GM18907 (cell line): ENCODE data around the gene PTPRK.

Experiments
- ATAC-seq: cut with Tn5 transposase; IDR thresholded peaks from one replicate; pipeline ENCODE4 v1.9.1; 2021; ENCODE audit warnings: mild to moderate bottlenecking, moderate library complexity; ENCODE audit not compliant: unreplicated experiment

Gene PTPRK

DNA sequence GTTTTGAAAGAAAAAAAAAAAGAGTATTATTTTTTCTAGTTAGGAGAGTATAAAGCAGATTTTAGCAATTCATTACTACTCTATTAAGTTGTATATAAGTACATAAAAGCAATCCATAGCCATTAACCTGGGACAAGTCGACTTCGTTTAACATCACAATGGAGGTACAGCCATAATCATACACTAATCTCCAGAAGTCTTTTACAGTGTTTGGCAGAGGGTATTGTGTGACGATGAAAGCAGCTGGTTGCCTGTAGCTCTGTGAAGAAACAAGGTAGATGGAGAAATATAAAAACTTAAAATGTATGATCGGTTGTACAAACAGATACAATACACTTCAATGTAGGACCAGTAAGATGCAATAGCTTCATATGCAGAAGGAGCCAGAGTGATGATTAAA, 543.6 kb downstream of the PTPRK start:
- ATAC-seq, result no peak

DNA sequence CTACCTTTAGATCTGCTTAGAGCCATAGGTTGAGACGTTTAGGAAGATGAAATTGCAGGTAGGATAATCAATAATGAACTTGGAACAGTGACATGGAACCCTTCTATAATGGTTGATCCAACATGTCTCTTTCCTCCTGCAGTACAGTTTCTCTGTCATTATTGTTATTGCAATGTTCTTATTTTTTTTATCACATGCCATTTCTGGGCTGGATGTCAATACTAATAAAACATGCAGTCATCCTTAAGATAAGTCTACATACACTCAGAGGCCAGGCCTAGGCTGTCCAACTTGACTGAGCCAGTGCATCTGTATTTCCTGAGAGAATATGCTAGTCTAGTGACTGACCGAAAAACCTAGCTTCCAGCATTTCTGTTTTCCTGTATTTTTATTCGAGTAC, 544.3 kb downstream of the PTPRK start:
- ATAC-seq, result no peak

DNA sequence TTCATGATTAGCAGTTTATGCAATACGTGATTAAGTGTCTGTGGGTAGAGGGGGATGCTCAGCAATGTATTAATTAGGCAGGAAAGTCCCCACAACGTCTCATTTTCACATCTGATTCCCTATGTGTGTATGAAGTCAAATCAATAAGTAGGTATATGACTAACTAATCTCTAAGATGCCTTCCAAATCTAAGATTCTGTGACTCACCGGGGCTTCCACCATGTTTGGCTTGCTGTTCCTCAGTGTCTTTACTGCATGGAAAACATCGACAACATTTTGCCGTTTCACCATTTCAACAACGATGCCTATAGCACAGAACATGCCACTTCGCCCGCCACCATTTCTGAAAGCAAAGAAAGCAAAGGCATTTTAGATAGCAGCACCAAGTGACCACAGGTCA, 547.6 kb downstream of the PTPRK start:
- no peak for ATAC-seq

DNA sequence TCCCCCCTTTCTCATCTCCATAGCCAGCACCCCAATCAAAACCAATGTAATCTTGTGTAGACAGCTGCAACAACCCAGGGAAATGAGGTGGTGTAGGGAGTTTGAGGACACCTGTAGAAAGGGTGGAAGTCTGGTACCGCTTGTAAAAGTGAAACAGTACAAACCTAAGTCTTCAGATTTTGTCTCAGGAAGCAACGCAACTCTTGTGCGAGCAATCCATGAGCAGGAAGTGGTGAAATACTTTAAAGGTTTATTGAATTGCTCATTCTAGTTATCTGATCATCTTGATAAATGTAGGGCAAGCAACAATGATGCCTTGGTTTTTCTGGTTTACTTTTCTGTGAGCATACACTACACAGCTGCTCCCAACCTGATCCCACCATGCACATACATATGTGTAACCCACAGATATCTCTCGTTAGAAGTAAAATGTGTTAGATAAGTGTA, 548.4 kb downstream of the PTPRK start:
- ATAC-seq, result no peak

DNA sequence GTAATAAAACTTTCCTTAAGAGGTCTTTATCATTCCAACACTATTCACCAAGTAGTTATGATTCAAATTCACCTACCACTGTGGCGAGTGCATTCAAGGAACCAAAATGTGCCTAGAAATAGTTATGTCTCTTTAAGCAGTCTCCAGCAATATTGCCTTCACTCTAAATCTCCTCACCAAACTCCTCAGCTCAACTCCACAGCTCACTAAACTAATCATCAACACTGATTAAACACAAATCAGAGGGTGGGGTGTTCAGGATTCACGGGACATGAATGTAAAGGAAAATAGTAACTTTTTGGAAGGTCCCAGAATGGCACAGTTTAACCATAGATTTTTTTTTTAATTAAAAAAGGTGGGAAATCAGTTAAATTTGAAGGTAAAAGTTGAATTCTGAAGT, 549.0 kb downstream of the PTPRK start:
- ATAC-seq, result no peak

DNA sequence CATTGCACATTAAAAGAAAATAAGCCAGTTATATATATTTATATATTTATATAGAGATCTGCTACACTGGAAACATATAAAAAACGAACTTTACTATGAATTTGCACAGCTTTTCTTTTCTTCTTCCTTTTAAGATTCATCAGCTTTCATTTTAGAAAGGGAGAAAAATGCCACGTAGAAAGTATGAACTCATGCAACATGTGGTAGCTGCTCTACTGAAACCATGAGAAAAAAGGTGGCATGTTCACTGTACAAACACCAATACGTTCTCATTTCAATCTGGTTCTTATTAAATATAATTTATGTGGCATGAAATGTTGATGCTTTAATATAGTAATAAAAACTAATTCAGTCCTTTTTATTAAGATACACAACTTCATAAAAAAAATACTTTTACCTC, 550.7 kb downstream of the PTPRK start:
- no peak for ATAC-seq

DNA sequence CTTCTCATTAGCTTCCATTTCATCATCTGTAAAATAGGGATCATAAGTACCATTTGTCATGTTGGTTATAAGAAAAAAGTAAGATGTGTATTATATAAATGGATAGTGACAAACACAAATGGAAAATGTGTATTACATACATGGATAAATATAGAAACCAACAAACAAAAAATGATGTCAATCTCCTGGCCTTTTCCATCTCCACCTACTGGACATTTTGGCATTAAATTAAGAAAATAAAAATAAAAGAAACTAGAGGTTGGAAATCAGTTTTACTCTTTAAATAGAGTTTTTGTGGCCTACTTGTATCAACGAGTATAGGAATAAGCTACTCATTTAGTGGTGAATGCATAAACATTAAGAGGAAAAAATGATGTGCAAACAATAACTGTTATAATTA, 552.0 kb downstream of the PTPRK start:
- ATAC-seq, result no peak

DNA sequence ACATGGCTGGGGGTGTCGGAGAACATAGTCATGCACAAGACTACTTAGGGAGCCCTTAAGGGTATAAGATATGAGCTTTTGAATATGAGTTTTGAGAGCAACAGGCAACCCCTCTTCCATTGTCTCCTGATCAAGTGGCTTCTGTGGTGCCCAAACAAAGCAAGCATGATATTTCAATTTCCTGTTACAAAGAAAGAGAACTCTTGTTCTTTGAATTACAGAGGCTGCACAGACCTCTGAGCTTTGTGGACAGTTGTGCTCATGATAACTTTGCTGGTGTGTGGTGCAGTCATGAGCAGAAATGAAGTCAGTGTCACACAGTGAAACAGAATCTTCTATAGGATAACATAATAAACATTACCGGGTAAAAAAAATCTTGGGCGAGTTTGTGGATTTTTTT, 552.7 kb downstream of the PTPRK start:
- no peak for ATAC-seq

DNA sequence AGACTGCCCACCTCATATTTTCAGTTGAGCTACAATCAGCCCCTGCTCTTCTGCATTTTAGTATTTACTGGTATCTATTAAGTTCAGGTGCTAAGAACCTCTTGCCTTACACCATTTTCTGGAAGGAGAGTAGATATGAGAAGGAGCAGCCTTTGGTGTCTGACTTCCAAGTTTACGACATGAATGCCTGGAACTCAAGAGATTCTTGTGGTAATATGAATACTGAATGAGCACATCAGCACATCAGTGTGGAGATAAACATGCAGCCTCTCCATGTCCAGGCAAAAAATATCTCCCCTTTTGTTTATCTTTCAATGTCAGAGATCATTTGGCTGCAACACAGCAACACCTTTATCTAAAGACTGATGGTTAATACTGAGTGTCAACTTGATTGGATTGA, 553.8 kb downstream of the PTPRK start:
- no peak for ATAC-seq

DNA sequence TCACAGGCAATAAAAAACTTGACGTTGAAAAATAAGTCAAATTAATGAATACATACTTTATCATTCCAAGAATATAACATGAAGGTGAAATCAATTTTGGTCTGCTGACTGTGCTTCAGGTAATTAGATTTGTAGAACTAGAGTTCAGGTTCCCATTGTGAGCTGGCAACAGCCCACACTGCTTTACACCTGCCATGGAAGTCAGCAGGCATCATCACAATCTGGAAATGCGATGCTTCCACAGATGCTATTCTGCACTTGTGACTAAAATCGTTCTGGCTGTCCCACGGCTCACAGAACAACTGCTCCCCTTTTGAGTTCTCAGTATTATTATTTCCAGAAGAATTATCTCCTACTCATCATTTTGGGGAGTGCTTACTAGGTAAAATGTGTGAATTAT, 556.9 kb downstream of the PTPRK start:
- no peak for ATAC-seq

DNA sequence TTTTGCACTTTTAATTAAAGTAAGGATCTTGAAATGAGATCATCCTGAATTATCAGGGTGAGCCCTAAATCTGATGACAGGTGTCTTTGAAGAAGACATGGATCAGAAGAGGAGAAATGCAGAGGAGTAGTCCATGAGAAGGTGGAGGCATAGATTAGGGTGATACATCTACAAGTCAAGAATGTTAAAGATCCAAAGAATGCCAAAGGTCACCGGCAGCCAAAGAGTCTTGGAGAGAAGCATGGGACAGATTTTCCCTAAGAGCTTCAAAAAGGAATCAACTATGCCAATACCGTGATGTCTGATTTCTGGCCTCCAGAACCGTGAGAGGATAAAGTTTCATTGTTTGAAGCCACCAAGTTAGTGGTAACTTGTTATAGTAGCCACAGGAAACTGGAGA, 560.5 kb downstream of the PTPRK start:
- no peak for ATAC-seq

DNA sequence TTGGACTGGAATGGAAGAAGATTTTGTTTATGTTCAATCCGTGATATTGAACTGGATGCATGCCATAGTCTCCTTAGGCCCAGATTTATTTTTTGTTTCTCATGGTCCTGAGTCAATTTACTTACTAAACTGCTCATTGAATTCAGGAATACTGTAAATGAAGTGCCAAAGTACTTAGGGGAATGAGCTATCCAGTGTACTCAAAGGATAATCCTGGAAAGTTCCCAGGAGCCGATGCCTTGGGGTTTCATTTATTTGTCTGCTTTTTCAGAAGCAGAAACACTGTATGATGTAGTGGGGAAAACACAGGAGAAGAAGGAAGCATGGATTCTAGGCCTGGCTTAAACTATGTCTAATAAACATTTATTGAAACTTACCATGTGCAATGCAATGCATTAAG, 563.4 kb downstream of the PTPRK start:
- ATAC-seq, result no peak

DNA sequence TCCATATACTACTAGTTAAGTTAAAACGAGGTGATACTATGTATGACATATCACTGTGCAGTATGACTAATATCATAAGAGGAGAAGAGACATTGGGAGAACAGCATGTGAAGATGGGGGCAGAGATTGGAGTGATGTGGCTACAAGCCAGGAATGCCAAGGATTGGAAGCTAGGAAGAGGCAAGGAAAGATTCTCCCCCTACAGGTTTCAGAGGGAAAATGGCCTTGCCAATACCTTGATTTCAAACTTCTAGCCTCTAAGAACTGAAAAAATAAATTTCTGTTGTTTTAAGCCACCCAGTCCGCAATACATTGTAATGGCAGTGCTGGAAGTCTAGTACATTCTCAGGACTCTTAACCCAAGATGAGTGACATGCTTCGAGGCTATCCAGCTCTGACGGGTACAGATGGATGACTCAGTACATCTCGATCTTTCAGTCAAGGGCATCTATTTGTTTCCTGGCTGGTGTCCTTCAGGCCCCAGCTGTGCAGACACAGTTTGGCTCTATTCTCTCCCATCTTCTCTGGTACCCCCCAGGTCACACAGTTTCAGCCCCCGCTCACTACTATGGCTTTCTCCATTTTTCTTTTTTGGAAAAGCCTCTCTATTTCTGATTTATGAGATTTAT, 564.0 kb downstream of the PTPRK start:
- no peak for ATAC-seq

DNA sequence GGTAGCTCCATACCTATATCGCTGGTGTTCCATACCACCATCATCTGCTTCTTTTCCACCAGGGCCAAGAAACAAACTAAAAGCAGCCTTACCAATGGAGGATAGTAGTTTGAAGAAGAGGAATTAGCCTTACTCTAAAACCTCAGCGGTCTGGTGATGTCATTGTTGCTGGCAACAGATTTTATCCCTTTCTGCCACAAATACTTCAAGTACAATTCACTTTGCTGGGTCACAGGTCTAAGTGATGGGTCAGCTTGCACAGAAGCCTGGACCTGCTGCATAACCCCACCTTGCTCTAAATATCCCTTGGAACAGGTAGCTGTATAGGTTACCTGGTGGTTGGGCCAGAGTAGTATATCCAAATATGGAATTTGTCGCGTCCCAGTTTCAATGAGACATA, 566.3 kb downstream of the PTPRK start:
- ATAC-seq, result no peak

DNA sequence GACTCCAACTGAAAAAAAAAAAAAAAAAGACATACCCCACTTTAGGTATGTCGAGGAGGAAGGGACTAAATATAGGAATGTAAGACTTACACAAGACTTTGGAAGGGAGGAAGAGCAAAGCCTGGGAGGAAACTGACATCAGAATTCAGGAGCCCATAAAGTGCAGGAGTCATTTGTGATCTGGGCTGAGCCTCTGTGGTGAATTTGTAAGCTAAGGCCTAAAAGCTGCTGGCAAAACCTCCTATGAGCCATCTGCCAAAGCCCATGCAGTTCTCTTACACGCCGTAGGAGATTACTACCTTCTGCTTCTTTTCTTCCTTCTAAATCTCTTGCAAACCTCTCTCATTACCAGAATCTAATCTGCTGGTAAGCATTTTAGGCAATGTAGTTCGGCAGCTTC, 567.6 kb downstream of the PTPRK start:
- ATAC-seq, result no peak

DNA sequence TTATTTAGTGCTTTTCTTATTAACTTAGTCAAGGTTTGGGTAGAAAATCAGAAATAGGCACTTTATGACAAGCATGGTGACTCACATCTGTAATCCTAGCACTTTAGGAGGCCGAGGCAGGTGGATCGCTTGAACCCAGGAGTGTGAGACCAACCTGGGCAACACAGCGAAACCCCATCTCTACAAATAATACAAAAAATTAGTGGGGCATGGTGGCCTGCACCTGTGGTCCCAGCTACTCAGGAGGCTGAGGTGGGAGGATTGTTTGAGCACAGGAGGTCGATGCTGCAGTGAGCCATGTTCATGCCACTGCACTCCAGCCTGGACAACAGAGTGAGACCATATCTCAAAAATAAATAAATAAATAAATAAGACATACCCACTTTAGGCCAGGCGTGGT, 568.2 kb downstream of the PTPRK start:
- ATAC-seq, result no peak

DNA sequence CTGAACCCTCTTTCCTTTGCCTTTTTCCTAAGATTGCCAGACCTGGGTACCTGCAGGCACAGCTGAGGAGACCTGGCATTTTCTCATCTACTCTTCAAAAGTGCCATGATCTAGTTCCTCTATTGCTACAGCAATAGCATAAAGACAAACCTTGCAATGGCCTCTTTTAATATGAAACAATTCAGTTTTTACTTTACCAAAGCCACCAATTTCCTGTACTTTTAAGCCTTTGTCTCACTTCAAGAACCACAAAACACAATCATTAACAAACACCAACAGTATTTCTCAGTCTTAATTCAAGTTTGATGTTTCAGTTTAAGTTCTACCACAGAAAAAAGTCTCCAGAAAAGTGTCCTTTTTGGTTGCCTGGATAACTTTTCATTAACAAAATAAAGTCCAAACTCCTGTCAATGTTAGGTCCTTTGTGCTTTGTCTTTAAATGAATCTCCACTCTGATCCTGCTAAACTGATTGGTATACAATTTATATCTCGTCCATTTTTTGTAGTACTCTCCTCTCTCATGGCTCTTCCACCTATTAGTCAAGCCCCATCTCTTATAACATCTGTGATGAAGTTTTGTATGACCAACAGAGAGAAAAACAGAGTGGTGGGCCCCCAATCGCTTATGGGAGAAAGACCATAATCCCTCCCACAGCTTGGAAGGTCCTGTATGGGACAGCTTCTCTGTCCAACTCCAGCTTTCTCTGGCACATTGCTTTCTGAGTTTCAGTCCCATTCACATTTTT, 569.1 kb downstream of the PTPRK start:
- ATAC-seq, result peak; percentile 88

DNA sequence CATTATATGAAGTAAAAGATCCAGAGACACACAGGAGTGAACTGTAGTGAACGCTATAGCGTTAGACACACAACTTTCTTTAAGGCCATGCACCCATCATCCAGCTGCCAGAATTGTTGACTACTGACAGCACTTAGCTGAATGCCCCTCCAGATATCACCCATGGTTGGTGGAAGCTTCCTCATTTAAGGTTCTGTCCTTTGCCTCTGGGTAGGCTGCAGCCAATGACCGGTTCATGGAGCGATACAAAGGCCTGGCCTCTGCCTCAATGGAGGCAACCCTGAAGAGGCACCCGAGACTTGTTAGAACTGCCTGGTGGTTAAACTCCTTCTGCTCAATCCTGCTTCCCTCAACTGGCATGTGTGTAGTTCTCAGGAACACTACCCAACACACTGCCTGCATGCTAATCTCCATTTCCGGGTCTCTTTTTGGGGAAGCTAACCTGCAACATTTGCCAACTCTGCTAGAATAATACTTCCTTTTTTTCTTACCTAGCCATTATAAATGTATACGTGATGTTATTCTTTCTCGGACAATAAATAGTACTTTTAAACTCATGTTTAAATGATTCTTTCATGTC, 569.7 kb downstream of the PTPRK start:
- ATAC-seq, result peak; percentile 46

DNA sequence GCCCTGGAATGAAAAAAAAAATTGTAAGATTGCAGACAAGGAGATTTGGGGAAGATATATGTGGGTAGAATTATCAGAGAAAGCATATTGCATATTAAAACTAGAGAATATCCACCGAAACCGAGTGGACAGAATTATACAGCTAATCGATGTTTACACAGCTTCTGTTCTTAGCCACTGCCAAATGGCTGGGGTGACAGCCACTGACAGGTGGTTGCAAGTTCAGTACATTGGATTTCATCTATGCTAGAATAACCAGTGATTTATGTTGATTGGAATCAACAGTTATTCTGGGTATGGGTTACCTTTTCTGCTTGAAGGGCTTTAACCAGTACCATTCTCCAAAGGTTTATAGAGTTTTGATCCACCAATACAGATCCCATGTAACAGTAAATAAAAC, 571.1 kb downstream of the PTPRK start:
- ATAC-seq, result no peak

DNA sequence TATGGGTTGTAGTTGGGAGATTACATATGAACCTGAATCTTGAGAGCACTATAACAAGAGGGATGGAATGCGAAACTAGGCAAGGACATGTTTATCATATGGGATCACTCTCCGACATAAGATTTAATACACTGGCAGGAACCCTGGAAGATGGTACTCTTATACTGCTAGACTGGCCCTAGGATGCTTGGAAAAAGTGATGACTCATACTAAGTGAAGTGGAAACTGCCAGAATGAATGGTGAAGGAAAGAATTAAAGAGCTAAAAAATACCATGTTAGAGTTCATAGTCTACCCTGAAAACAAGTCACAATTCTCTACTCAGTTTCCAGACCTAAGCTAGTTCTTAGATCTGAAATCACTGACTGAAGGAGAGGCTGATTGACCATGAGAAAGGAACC, 574.0 kb downstream of the PTPRK start:
- ATAC-seq, result no peak

DNA sequence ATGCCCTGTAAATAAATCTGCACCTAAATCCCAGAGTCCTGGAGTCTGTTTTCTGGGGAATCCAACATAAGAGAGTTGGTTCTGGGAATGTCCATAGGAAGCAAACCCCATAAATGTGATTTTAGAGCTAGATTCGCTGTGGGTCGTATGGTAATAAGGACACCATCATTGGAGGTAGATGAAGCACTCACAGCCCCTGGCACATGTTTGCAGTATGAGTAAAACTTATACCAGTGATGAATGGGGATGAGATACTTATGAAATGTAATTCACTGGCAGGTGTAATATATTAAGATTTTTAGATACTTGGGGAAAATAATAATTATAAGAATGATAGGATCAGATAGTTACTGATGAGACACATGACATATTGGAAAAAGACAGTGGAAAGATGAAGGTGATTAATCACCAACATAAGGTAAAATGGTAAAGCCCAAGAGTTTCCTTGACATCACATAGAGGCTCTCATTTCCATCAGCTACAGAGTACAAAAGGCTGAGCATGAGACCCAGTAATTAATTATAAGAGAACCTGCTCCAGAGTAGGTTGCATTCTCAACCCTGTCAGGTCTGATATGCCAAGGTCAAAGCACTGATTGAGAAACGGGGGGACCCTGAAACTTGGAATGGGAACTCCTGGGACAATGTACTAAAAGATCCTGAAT, 574.8 kb downstream of the PTPRK start:
- ATAC-seq, result no peak

DNA sequence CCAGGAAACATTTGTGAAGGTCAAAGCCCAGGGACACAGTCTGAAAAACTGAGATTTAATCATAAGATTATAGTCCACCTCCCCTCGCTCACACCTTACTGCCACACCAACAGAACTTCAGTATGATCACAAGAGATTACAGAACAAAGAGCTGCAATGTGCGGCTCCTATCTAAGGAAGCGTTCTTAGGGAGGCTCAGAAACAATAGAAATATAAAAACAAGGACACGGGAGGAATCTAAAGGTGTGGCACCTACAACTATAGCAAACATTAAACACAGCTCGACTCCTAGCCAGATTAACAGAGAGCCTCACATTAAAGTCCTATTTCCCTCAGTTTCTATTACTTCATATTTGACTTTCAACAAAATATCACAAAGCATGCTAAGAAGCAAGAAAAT, 579.2 kb downstream of the PTPRK start:
- ATAC-seq, result no peak
